Transverse colon (tissue), 4 donors: Measurements from ENCODE around the gene CCDC174.

Source experiments
- POLR2AphosphoS5 ChIP-seq, 3 donors: sonication (generic); formaldehyde crosslinking; IDR thresholded peaks; one replicate each; pipeline ENCODE4 v1.6.1; 2016; ENCODE audit warnings: antibody characterized with exemption in 3 of 3
- TF ChIP-seq, protein P1 (sequence below), 5 experiments: fragments of 200-600 bp in 3 of 5; fragments of 450-650 bp in 2 of 5; sonication (generic) in 3 of 5; IDR thresholded peaks; 1 replicate in 2 of 5; 2 replicates in 3 of 5; pipeline ENCODE4 v1.5.1; 2016 to 2017; ENCODE audit warnings: antibody characterized with exemption in 5 of 5, inconsistent platforms in 3 of 5, mild to moderate bottlenecking in 2 of 5, moderate library complexity in 1 of 5

DNA sequence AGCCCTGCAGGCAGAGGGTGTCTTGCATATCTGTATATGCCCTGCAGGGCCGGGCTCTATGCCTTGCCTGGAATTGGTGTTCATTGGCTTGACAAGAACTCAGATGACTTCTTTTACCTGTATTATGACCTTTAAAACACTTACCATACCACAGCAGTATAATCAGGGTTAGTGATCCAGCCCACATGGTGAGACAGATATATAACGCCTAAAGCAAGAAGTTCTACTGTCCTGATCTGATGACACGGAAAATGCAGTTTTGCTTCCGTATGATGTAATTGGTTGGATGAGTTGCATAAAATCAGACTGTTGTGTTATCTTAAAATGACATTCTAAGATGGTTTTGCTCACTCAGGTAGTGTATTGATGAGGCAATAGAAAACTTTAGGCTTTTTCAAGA, 9.4 kb downstream of the CCDC174 start:
- no peak for TF ChIP-seq POLR2AphosphoS5 (IDR thresholded peaks at IDR 0.05)
- TF ChIP-seq, protein P1, sequence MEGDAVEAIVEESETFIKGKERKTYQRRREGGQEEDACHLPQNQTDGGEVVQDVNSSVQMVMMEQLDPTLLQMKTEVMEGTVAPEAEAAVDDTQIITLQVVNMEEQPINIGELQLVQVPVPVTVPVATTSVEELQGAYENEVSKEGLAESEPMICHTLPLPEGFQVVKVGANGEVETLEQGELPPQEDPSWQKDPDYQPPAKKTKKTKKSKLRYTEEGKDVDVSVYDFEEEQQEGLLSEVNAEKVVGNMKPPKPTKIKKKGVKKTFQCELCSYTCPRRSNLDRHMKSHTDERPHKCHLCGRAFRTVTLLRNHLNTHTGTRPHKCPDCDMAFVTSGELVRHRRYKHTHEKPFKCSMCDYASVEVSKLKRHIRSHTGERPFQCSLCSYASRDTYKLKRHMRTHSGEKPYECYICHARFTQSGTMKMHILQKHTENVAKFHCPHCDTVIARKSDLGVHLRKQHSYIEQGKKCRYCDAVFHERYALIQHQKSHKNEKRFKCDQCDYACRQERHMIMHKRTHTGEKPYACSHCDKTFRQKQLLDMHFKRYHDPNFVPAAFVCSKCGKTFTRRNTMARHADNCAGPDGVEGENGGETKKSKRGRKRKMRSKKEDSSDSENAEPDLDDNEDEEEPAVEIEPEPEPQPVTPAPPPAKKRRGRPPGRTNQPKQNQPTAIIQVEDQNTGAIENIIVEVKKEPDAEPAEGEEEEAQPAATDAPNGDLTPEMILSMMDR (IDR thresholded peaks at IDR 0.05): no peak
